ENCODE results near the gene PLAAT4. TPM values are rescaled to one million over a fixed set of nuclear protein-coding genes. Genes with fewer than 3 reads are reported as not detected.
"Not testable (repeated sequence)": the region's sequence is repeated elsewhere in the genome, so short reads cannot be mapped to it uniquely, and the experiment has no call there.

The PLAAT4 gene
- total RNA-seq, 2 experiments from 2014 or later: 34.2 to 40.5 TPM

DNA sequence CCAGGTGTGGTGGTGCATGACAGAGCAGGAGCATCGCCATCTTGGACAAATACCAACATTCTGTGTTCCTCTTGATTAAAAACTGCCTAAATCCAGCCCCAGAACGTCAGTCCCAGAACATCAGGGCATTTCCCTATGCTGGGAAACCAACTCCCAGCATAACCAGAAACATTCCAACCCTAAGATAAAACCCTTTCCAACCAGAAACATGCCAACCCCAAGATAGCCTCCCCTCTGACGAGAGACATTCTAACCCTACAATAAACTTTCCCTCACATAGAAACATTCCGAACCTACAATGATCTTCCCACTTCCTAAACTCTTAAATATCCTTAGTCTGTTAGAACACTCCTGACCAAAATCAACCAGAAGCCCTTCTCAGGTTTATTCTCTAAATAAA is 11.6 kb downstream of the PLAAT4 start:
- no peak for DNase-seq
- Mint-ChIP-seq H3K27me3 (no peaks in the 10 kb centered on the region), H3K4me3 (no peak overlapping the region), H3K4me1 (peaks cover 39% of the 10 kb centered on the region), H3K27ac (no peak overlapping the region), H3K36me3 (peaks cover 30% of the 10 kb centered on the region), H3K9me3 (peaks cover 8% of the 10 kb centered on the region)

DNA sequence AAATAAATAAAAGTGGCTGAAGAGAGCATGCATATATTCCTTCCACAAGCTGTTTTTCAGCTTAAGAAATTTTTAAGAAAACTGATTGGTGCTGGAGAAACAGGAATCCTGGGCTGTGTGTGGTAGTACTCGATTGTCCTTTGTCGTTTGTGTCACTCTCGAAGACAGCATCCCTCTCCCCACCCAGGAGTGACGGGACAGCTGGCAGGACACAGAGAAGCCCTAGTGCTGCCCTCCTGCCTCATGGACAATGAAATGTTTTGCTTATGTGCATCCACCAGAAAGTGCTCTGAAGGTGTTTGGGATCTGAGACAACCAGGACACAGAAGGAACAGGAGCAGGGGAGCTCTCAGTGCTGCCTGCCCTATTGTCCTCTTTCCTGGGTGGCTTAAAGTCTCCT is 12.8 kb downstream of the PLAAT4 start:
- Mint-ChIP-seq H3K4me3 (no peak overlapping the region), H3K27ac (peak overlapping the region; percentile 25), H3K9me3 (peaks cover 8% of the 10 kb centered on the region), H3K27me3 (no peaks in the 10 kb centered on the region), H3K4me1 (peaks cover 42% of the 10 kb centered on the region), H3K36me3 (peaks cover 29% of the 10 kb centered on the region)
- no peak for DNase-seq

DNA sequence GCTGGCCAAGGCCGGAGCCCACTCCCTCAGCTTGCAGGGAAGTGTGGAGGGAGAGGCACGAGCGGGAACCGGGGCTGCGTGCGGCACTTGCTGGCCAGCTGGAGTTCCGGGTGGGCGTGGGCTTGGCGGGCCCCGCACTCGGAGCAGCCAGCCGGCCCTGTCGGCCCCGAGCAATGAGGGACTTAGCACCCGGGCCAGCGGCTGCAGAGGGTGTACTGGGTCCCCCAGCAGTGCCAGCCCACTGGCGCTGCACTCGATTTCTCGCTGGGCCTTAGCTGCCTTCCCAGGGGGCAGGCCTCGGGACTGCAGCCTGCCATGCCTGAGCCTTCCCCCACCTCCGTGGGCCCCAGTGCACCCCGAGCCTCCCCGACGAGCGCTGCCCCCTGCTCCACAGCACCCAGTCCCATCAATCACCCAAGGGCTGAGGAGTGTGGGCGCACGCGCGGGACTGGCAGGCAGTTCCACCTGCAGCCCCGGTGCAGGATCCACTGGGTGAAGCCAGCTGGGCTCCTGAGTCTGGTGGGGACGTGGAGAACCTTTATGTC is 13.6 kb downstream of the PLAAT4 start:
- H3K9me3 Mint-ChIP-seq, H3K27ac Mint-ChIP-seq, DNase-seq, H3K4me3 Mint-ChIP-seq, H3K27me3 Mint-ChIP-seq: not testable (repeated sequence)
- Mint-ChIP-seq H3K36me3 (peaks cover 29% of the 10 kb centered on the region), H3K4me1 (peaks cover 47% of the 10 kb centered on the region)

DNA sequence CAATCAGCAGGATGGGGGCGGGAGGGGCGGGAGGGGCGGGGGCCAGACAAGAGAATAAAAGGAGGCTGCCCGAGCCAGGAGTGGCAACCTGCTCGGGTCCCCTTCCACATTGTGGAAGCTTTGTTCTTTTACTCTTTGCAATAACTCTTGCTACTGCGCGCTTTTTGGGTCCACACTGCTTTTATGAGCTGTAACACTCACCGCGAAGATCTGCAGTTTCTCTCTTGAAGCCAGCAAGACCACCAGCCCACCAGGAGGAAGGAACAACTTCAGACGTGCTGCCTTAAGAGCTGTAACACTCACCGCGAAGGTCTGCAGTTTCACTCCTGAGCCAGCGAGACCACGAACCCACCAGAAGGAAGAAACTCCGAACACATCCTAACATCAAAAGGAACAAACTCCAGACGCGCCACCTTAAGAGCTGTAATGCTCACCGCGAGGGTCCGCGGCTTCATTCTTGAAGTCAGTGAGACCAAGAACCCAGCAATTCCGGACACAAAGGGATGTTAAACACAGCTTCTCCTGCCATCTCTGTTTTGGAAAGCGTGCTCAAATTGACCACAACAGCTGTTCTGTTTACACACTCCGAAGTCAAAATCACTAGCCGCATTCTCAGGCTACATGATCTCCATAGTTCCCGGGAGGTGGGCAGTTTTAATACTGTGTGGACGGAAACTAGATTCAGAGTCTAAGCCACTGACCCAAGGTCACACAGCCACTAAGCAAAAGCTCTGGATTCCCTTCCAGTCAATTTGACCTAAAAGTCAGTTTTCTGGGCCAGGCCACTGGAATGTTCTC is 14.7 kb downstream of the PLAAT4 start:
- Mint-ChIP-seq H3K27me3 (no peaks in the 10 kb centered on the region), H3K36me3 (peaks cover 27% of the 10 kb centered on the region), H3K4me3 (peak overlapping the region; percentile 75), H3K27ac (peak overlapping the region; percentile 97), H3K9me3 (peaks cover 8% of the 10 kb centered on the region), H3K4me1 (peaks cover 54% of the 10 kb centered on the region)
- DNase-seq: peak; percentile 49

DNA sequence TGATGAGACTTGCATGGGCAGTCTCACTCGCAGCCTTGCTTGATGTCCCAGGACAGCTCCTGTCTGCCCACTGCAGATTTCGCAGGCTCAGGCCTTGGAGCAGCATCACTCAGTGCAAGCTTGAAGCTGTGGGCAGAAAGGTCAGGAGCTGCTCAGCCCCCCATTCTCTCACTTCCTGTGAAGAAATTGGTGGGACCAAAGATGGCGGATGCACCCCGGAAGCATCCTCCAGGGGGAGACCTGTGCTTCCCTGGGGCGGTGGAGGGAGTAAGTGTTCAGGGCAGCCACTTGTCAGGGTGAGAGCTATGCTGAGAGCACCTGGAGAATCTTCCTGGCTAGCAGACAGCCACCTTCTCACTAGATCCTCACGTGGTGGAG is 15.3 kb downstream of the PLAAT4 start:
- H3K9me3 Mint-ChIP-seq: peaks cover 8% of the 10 kb centered on the region
- peak overlapping the region; percentile 97 for H3K27ac Mint-ChIP-seq
- peaks cover 54% of the 10 kb centered on the region for H3K4me1 Mint-ChIP-seq
- peak overlapping the region; percentile 75 for H3K4me3 Mint-ChIP-seq
- peak; percentile 53 for DNase-seq
- peaks cover 26% of the 10 kb centered on the region for H3K36me3 Mint-ChIP-seq
- H3K27me3 Mint-ChIP-seq: no peaks in the 10 kb centered on the region

DNA sequence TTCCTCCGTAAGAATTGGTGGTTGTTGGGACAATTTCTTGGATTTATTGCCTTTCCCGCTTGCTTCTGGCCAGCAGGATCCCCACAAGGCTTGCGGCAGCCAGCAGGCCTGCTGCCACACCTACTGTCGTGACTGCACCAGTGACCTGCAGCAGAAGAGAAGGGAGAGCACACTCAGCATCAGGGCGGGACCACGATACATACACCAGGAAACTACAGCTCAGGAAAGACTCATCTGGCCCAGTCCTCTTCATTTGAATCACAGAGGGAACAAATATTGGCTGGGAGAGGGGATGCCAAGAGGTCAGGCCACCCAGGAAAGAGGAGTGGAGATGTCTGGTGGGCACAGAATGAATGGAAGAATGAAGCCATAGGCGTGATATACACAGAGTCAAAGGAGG is 16.3 kb downstream of the PLAAT4 start:
- Mint-ChIP-seq H3K27me3 (no peaks in the 10 kb centered on the region), H3K27ac (peak overlapping the region; percentile 97), H3K36me3 (peaks cover 20% of the 10 kb centered on the region), H3K9me3 (peaks cover 8% of the 10 kb centered on the region), H3K4me3 (peak overlapping the region; percentile 54), H3K4me1 (peaks cover 54% of the 10 kb centered on the region)
- DNase-seq: no peak

DNA sequence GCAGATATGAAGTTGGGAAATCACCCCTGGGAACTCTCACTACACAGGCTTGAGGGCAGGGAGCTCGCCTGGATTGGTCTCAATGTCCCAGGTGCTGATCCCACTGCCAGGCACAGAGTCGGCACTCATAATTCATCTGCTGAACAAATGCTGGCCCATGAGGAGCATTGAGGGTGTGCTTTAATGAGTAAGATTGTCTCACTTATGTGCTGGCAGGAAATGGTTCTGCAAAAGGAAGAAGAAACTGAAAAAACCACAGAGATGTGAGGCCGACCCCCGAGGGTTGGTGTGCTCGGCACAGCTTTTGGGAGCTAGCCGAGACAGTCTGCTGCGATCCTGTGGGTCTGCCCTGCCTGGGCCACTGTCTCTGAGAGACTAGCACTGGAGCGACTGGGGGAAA is 17.2 kb downstream of the PLAAT4 start:
- Mint-ChIP-seq H3K4me1 (peaks cover 54% of the 10 kb centered on the region), H3K36me3 (peaks cover 18% of the 10 kb centered on the region), H3K27me3 (no peaks in the 10 kb centered on the region), H3K27ac (peak overlapping the region; percentile 97), H3K4me3 (peak overlapping the region; percentile 75), H3K9me3 (peaks cover 8% of the 10 kb centered on the region)
- peak; percentile 63 for DNase-seq

DNA sequence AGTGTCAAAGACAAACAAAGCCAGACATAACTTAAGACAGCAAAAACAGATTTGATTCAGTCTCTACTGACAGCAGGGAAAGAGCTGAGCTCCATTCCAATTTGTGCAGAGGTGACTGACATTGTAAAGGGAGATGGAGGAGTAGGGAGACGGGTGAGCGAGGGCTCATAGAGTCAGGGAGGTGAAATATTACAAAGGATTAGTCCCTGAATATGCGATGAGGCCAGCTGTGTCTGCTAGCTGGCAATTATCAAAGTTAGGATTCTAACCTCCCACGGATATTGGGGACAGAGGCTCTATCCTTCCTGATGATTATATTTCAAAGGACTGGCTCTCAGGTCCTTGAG is 18.2 kb downstream of the PLAAT4 start:
- H3K4me1 Mint-ChIP-seq: peaks cover 49% of the 10 kb centered on the region
- H3K36me3 Mint-ChIP-seq: peaks cover 15% of the 10 kb centered on the region
- no peak for DNase-seq
- H3K27me3 Mint-ChIP-seq: no peaks in the 10 kb centered on the region
- H3K4me3 Mint-ChIP-seq: no peak overlapping the region
- peaks cover 6% of the 10 kb centered on the region for H3K9me3 Mint-ChIP-seq
- H3K27ac Mint-ChIP-seq: no peak overlapping the region

DNA sequence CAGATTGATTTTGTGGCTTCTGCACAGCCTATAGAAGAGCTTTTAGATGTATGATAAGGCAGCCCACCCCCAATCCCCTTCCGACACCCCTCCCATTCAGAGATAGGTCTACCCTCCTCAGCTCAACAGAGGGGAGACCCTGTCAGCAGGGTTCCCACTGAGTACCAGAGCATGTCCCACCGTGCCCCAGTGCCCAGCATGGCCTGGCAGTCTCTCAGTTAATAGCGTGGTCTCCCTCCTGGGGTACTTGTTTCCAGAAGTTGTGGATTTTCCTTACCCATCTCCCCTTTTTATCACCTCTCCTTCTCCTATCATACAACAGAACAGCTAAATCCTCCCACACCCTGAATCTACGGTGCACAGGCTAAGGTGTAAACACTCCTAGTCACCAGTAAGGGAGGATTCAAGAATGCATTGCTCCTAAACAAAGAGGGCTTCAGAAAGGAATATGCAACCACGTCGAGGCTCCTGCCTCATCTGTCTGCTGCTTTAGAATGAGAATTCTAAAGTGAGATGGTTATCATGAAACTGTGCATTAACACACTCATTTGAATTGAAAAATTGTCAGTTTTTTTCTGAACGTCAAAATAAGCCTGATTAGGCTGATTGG is 19.9 kb downstream of the PLAAT4 start:
- Mint-ChIP-seq H3K4me1 (peaks cover 54% of the 10 kb centered on the region), H3K36me3 (peaks cover 8% of the 10 kb centered on the region), H3K27me3 (no peaks in the 10 kb centered on the region), H3K4me3 (no peak overlapping the region), H3K27ac (no peak overlapping the region), H3K9me3 (peaks cover 3% of the 10 kb centered on the region)
- DNase-seq: no peak

DNA sequence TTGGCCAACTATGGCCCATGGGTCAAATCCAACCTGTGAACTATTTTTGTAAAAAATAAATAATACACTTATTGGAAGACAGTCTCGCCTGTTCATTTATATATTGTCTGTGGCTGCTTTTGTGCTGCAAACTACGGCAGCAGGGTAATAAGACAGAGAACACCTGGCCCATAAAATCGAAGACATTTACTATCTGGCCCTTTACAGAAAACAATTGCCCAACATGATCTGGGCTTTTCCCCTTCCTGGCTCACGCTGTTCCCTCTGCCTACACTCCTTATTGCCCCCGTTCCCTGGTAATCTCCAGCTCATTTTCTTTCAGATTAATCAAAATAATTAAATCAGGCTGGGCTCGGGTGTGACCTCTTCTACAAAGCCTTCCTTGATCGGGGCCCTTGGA is 21.0 kb downstream of the PLAAT4 start:
- Mint-ChIP-seq H3K9me3 (peaks cover 3% of the 10 kb centered on the region), H3K36me3 (peaks cover 4% of the 10 kb centered on the region), H3K27ac (no peak overlapping the region), H3K27me3 (no peaks in the 10 kb centered on the region), H3K4me1 (peaks cover 48% of the 10 kb centered on the region), H3K4me3 (no peak overlapping the region)
- no peak for DNase-seq

DNA sequence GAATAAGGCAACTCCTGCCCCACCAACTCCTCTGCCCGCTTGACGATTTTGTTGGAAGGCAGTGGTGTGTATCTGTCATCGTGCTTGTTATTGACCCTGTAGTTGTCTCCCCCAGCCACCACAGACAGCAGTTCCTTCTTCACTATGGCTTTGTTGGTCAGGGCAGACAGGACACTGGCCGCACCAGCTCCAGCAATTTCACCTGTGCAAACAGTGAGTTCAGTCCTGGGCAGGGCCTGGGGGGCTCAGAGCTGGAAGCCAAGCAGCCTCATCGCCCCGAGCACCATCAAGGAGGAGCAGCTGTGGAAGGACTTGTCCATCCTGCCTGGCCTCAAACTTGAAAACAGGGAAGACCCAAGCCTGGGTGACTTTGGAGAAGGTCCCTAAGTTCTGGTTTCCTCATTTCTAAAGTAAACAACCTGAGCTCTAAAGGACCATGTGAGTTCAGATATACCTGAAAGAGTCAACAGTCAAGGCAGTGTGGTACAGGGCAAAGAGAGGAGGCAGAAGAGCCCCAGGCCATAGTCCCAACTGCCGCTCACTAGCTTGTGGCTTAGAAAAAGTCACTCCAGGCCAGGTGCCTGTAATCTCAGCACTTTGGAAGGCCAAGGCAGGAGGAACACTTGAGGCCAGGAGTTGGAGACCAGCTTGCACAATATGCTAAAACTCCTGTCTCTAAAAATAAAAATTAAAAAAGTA is 22.0 kb downstream of the PLAAT4 start:
- no peak for DNase-seq
- Mint-ChIP-seq H3K27ac (no peak overlapping the region), H3K4me3 (no peak overlapping the region), H3K9me3 (no peaks in the 10 kb centered on the region), H3K27me3 (no peaks in the 10 kb centered on the region), H3K4me1 (peaks cover 42% of the 10 kb centered on the region), H3K36me3 (no peaks in the 10 kb centered on the region)

DNA sequence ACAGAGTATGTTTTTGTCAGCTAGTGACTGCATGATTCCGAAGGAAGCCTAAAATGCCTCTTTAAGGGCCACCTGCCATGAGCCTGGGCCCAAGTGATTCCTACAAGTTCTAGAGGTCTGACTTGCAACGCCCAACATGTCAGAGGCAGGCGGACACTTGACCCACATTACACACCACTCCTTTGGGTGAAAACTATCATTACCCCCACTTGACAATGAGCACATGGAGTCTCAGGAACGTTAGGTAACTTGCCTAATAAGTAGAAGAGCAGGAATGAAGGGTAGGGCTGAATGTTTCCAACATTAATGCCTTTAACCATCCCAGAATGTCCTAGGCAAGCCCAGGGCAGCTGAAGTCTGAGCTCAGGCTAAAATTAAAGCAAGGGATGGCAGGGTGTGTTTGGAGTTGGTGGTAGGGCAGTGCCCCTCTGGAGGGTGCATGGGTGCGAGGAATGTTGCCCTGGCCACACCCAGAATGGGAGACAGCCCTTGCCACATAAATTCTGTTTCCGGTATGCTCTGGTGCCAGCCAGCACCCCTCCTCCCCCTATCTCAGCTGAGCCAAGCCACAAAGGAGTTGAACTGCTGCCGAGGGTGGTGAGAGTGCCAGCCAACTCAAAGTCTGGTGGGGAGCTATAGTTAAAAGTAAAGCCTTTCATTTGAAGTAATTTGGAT is 24.0 kb downstream of the PLAAT4 start:
- Mint-ChIP-seq H3K36me3 (no peaks in the 10 kb centered on the region), H3K9me3 (no peaks in the 10 kb centered on the region), H3K4me1 (peaks cover 41% of the 10 kb centered on the region), H3K4me3 (no peak overlapping the region), H3K27ac (no peak overlapping the region), H3K27me3 (no peaks in the 10 kb centered on the region)
- DNase-seq: no peak

DNA sequence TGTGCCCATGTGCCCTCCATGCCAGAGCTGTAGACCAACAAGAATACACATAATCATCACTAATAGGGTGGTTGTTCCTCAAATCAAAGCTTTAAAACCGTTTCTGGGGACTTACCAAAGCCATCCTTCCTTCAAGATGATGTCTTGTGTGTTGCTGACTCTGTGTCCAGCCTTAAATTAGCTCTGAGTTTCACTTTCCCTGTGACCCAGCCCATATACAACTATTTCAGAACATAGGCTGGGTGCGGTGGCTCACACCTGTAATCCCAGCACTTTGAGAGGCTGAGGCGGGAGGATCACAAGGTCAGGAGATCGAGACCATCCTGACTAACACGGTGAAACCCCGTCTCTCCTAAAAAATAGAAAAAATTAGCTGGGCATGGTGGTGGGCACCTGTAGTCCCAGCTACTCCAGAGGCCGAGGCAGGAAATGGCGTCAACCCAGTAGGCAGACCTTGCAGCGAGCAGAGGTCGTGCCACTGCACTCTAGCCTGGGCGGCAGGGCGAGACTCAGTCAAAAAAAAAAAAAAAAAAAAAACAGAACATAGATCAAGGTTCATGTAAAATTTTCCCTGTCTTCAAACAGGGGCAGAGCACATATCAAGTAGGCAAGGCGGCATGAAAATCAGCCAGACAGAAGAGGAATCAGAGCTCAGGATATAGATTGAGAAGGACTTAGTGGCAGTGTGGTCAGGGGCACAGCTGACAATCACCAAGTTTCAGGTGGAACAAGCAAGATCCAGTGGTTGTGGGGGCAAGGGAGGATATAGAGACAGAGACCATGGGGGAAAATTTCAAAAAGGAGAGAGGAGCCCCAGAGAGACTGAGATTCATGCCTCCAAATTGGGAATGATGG is 26.8 kb downstream of the PLAAT4 start, which contains the start of gene PLAAT2:
Gene PLAAT2, minus strand, starts transcription at position 179 of the 855 bp plus-strand sequence. Its CDS starts 55 bp downstream, at position 124.
- peak within 1 kb of the TSS; percentile 2 for H3K27ac Mint-ChIP-seq
- H3K36me3 Mint-ChIP-seq: no peaks in the 10 kb centered on the region
- no peaks in the 10 kb centered on the region for H3K27me3 Mint-ChIP-seq
- peaks cover 54% of the 10 kb centered on the region for H3K4me1 Mint-ChIP-seq
- H3K4me3 Mint-ChIP-seq: no peak within 1 kb of the TSS
- H3K9me3 Mint-ChIP-seq: no peaks in the 10 kb centered on the region
- DNase-seq: no peak
